IMR-90 (cell line): Measurements from ENCODE around the gene CEP55.

Experiments
- CEBPB ChIP-seq: IDR thresholded peaks from 2 replicates; pipeline ENCODE4 v1.6.1; 2012; ENCODE audit warnings: low read depth, low read length, improper control_type of control experiment
- MAFK ChIP-seq: IDR thresholded peaks from 2 replicates; pipeline ENCODE4 v1.6.1; 2012; ENCODE audit warnings: low read depth, low read length, improper control_type of control experiment
- MAZ ChIP-seq: IDR thresholded peaks from 2 replicates; pipeline ENCODE4 v1.6.1; 2012; ENCODE audit warnings: low read depth, mild to moderate bottlenecking, low read length, improper control_type of control experiment, moderate library complexity, borderline replicate concordance
- MXI1 ChIP-seq: IDR thresholded peaks from 2 replicates; pipeline ENCODE4 v1.6.1; 2012; ENCODE audit warnings: low read depth, mild to moderate bottlenecking, low read length, moderate library complexity, borderline replicate concordance
- NFE2L2 ChIP-seq: fragments of 150-350 bp; IDR thresholded peaks from 2 replicates; pipeline ENCODE4 v1.6.1; 2016; ENCODE audit warnings: low read depth, mild to moderate bottlenecking, low read length
- POLR2A ChIP-seq: IDR thresholded peaks from 2 replicates; pipeline ENCODE4 v1.6.1; 2012; ENCODE audit warnings: mild to moderate bottlenecking, low read depth, low read length
- RAD21 ChIP-seq: IDR thresholded peaks from 2 replicates; pipeline ENCODE4 v1.6.1; 2012; ENCODE audit warnings: low read length, improper control_type of control experiment
- RFX5 ChIP-seq: IDR thresholded peaks from 2 replicates; pipeline ENCODE4 v1.8.0; 2012; ENCODE audit warnings: low read depth, mild to moderate bottlenecking, low read length, moderate library complexity
- SMC3 ChIP-seq: fragments of 150-350 bp; IDR thresholded peaks from 2 replicates; pipeline ENCODE4 v1.6.1; 2016; ENCODE audit warnings: low read depth, mild to moderate bottlenecking, antibody characterized with exemption, low read length, moderate library complexity
- TF ChIP-seq, protein P1 (sequence below): conservative IDR thresholded peaks from 2 replicates; pipeline ENCODE4 v1.5.1; 2012; ENCODE audit warnings: mild to moderate bottlenecking, low read depth, low read length, improper control_type of control experiment
- TF ChIP-seq, protein P2 (sequence below): fragments of 150-350 bp; IDR thresholded peaks from 2 replicates; pipeline ENCODE4 v1.6.1; 2016; ENCODE audit warnings: low read depth, mild to moderate bottlenecking, low read length, moderate library complexity, borderline replicate concordance

DNA sequence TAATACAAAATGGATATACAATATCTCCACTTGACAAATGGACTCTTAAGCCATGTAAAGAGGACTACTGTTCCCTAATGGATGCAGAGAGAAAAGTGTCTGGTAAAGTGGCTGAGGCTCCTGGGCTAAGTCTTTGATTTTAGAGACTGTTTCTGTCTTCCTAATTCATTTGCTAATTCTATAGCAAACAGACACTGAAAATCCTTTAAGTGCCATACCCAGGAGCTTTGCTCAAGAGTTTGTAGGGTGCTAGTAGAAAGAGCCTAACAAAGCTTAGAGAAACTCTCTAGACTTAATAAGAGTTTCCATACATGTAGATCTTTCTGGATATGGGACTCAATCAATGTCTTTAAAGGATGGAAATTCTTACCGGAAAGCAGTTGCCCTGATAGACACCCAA lies 16.7 kb downstream of the CEP55 start:
- TF ChIP-seq, protein P1, sequence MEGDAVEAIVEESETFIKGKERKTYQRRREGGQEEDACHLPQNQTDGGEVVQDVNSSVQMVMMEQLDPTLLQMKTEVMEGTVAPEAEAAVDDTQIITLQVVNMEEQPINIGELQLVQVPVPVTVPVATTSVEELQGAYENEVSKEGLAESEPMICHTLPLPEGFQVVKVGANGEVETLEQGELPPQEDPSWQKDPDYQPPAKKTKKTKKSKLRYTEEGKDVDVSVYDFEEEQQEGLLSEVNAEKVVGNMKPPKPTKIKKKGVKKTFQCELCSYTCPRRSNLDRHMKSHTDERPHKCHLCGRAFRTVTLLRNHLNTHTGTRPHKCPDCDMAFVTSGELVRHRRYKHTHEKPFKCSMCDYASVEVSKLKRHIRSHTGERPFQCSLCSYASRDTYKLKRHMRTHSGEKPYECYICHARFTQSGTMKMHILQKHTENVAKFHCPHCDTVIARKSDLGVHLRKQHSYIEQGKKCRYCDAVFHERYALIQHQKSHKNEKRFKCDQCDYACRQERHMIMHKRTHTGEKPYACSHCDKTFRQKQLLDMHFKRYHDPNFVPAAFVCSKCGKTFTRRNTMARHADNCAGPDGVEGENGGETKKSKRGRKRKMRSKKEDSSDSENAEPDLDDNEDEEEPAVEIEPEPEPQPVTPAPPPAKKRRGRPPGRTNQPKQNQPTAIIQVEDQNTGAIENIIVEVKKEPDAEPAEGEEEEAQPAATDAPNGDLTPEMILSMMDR: no peak
- TF ChIP-seq MAFK: no peak
- no peak for TF ChIP-seq CEBPB
- no peak for TF ChIP-seq RFX5
- TF ChIP-seq MAZ: no peak
- no peak for TF ChIP-seq POLR2A
- no peak for TF ChIP-seq MXI1
- TF ChIP-seq, protein P2, sequence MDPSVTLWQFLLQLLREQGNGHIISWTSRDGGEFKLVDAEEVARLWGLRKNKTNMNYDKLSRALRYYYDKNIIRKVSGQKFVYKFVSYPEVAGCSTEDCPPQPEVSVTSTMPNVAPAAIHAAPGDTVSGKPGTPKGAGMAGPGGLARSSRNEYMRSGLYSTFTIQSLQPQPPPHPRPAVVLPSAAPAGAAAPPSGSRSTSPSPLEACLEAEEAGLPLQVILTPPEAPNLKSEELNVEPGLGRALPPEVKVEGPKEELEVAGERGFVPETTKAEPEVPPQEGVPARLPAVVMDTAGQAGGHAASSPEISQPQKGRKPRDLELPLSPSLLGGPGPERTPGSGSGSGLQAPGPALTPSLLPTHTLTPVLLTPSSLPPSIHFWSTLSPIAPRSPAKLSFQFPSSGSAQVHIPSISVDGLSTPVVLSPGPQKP: no peak
- no peak for TF ChIP-seq NFE2L2
- no peak for TF ChIP-seq RAD21
- no peak for TF ChIP-seq SMC3
